PC-3 (cell line): Measurements from ENCODE around the gene RWDD3. TPM values are rescaled to one million over a fixed set of nuclear protein-coding genes. Genes with fewer than 3 reads are reported as not detected.

Experiments used
- ATAC-seq: fragments of 200-7000 bp; cut with Tn5 transposase; 2 replicates; pipeline ENCODE4 v1.9.1; 2020; ENCODE audit warnings: mild to moderate bottlenecking, moderate library complexity
- BruUV-seq: library from RNA; stranded (reverse); fragments of 400-500 nt; replicated peaks from 2 replicates; lab custom pipeline; 2021; lab: Mats Ljungman, UMichigan
- CTCF ChIA-PET: fragments of 300-600 bp; sonication (Branson Sonifier 250); formaldehyde crosslinking; loops from one replicate; lab custom pipeline; 2022; ENCODE audit warnings: antibody characterized with exemption; lab: Charles Lee
- POLR2A ChIA-PET: fragments of 300-600 bp; sonication (Branson Sonifier 250); formaldehyde crosslinking; loops from one replicate; lab custom pipeline; 2022; ENCODE audit warnings: antibody characterized with exemption; ENCODE audit not compliant: unreplicated experiment; lab: Charles Lee
- DNase-seq: peaks from one replicate; pipeline ENCODE4 v3.0.0-alpha.2; 2015
- H2AFZ ChIP-seq: fragments of 300-600 bp; sonication (generic); 2 replicates; pipeline ENCODE4 v1.6.0; 2016; ENCODE audit warnings: antibody characterized with exemption, low read length
- H3F3A ChIP-seq: fragments of 300-600 bp; sonication (generic); one replicate; pipeline ENCODE4 v1.6.0; 2017; ENCODE audit warnings: antibody characterized with exemption, low read length, control low read depth, mild to moderate bottlenecking; ENCODE audit not compliant: unreplicated experiment
- H3K27ac ChIP-seq: fragments of 300-600 bp; sonication (generic); 2 replicates; pipeline ENCODE4 v1.5.1; 2016; ENCODE audit warnings: mild to moderate bottlenecking, low read length
- H3K27me3 ChIP-seq: fragments of 300-600 bp; sonication (generic); 2 replicates; pipeline ENCODE4 v1.6.1; 2016; ENCODE audit warnings: low read length, mixed read lengths
- H3K36me3 ChIP-seq: fragments of 300-600 bp; sonication (generic); 2 replicates; pipeline ENCODE4 v1.6.1; 2016; ENCODE audit warnings: low read depth, mixed run types, low read length, mixed read lengths
- H3K4me1 ChIP-seq: fragments of 300-600 bp; sonication (generic); 2 replicates; pipeline ENCODE4 v1.5.1; 2016; ENCODE audit warnings: low read length; ENCODE audit not compliant: insufficient read depth
- H3K4me2 ChIP-seq: fragments of 300-600 bp; sonication (generic); 2 replicates; pipeline ENCODE4 v1.6.0; 2016; ENCODE audit warnings: low read length
- H3K4me3 ChIP-seq: fragments of 300-600 bp; sonication (generic); 2 replicates; pipeline ENCODE4 v1.5.1; 2016; ENCODE audit warnings: mild to moderate bottlenecking, low read length, mixed read lengths
- H3K79me2 ChIP-seq: fragments of 300-600 bp; sonication (generic); 2 replicates; pipeline ENCODE4 v1.6.1; 2017; ENCODE audit warnings: low read length, mixed read lengths
- H3K9ac ChIP-seq: fragments of 300-600 bp; sonication (generic); 2 replicates; pipeline ENCODE4 v1.6.0; 2016; ENCODE audit warnings: mild to moderate bottlenecking, low read length
- H3K9me2 ChIP-seq: fragments of 300-600 bp; sonication (generic); replicated peaks from 2 replicates; pipeline ENCODE4 v1.6.1; 2016; ENCODE audit warnings: mixed run types, low read length, mixed read lengths
- H3K9me3 ChIP-seq: fragments of 300-600 bp; sonication (generic); 2 replicates; pipeline ENCODE4 v1.6.1; 2016; ENCODE audit warnings: low read length, mixed read lengths
- H4K20me1 ChIP-seq: fragments of 300-600 bp; sonication (generic); 2 replicates; pipeline ENCODE4 v1.6.1; 2016; ENCODE audit warnings: low read length, mixed read lengths
- CTCF ChIP-seq: fragments of 300-600 bp; sonication (generic); conservative IDR thresholded peaks from 2 replicates; pipeline ENCODE4 v1.5.1; 2017; ENCODE audit warnings: antibody characterized with exemption, low read depth, mild to moderate bottlenecking, low read length
- EZH2 ChIP-seq: fragments of 300-600 bp; sonication (generic); IDR thresholded peaks from one replicate; pipeline ENCODE4 v1.6.1; 2017; ENCODE audit warnings: antibody characterized with exemption, mild to moderate bottlenecking, low read length; ENCODE audit not compliant: unreplicated experiment
- EZH2phosphoT487 ChIP-seq: fragments of 300-600 bp; sonication (generic); IDR thresholded peaks from 2 replicates; pipeline ENCODE4 v1.6.1; 2018; ENCODE audit warnings: mild to moderate bottlenecking, antibody characterized with exemption, low read length, borderline replicate concordance
- intact Hi-C: fragments of 100-400 bp; cut with micrococcal nuclease; formaldehyde crosslinking; loops from 2 replicates; pipeline ENCODE4 v1.9.0; 2023
- total RNA-seq: library from RNA; depleted of rRNA; stranded (reverse); fragments of >200 nt; gene quantifications from 2 replicates; pipeline ENCODE4 v1.2.3, GENCODE V29; 2014

The RWDD3 gene
- total RNA-seq, 1 experiment from 2014 or later: 10.4 TPM

GRCh38 chr1:95209291-95209690 is 24.7 kb upstream of the RWDD3 start:
- Histone ChIP-seq H3F3A (no peaks in the 10 kb centered on the region), H3K9me2 (no peaks in the 10 kb centered on the region), H3K4me3 (no peak overlapping the region), H3K79me2 (no peaks in the 10 kb centered on the region), H3K9me3 (no peaks in the 10 kb centered on the region), H3K36me3 (no peaks in the 10 kb centered on the region), H3K9ac (no peak overlapping the region), H3K27me3 (no peaks in the 10 kb centered on the region), H2AFZ (no peak overlapping the region), H3K4me2 (no peak overlapping the region), H4K20me1 (no peaks in the 10 kb centered on the region), H3K4me1 (0 out of 2 replicates have a peak, but pooled peaks cover 3% of the 10 kb centered on the region), H3K27ac (no peak overlapping the region)
- intact Hi-C loops: no loop called here
- no peak for DNase-seq
- no peak for ATAC-seq
- BruUV-seq: no TSS peak
- ChIA-PET POLR2A (no interaction called here), CTCF (no interaction called here)
- TF ChIP-seq EZH2 (no peak), EZH2phosphoT487 (no peak), CTCF (no peak)

- POLR2A ChIA-PET: no interaction called here
- CTCF ChIA-PET: no interaction called here
- ATAC-seq (no peak), DNase-seq (no peak)
- no TSS peak for BruUV-seq
- Histone ChIP-seq H3K27me3 (no peaks in the 10 kb centered on the region), H3K4me1 (no peaks in the 10 kb centered on the region), H4K20me1 (no peaks in the 10 kb centered on the region), H3K9me3 (no peaks in the 10 kb centered on the region), H3K4me2 (no peak overlapping the region), H2AFZ (no peak overlapping the region), H3F3A (no peaks in the 10 kb centered on the region), H3K4me3 (no peak overlapping the region), H3K9ac (no peak overlapping the region), H3K36me3 (no peaks in the 10 kb centered on the region), H3K79me2 (no peaks in the 10 kb centered on the region), H3K9me2 (no peaks in the 10 kb centered on the region), H3K27ac (no peak overlapping the region)
- TF ChIP-seq EZH2 (no peak), CTCF (no peak), EZH2phosphoT487 (no peak)
- intact Hi-C loops: no loop called here
Measured at GRCh38 chr1:95216292-95216990, 17.6 kb upstream of the RWDD3 start.

GRCh38 chr1:95217371-95217770 is 16.6 kb upstream of the RWDD3 start:
- intact Hi-C loops: no loop called here
- Histone ChIP-seq H4K20me1 (no peaks in the 10 kb centered on the region), H3K4me2 (no peak overlapping the region), H3K9me3 (no peaks in the 10 kb centered on the region), H3K79me2 (no peaks in the 10 kb centered on the region), H3K9ac (no peak overlapping the region), H3K4me3 (no peak overlapping the region), H3K4me1 (no peaks in the 10 kb centered on the region), H3K27me3 (no peaks in the 10 kb centered on the region), H3F3A (no peaks in the 10 kb centered on the region), H3K27ac (no peak overlapping the region), H3K9me2 (no peaks in the 10 kb centered on the region), H3K36me3 (no peaks in the 10 kb centered on the region), H2AFZ (no peak overlapping the region)
- ChIA-PET CTCF (interaction anchor here (0.5 kb wide), 1 partner anchor 16 kb away, joined by 5 read pairs; no protein-coding TSS in a partner anchor), POLR2A (no interaction called here)
- DNase-seq (no peak), ATAC-seq (no peak)
- no TSS peak for BruUV-seq
- TF ChIP-seq CTCF (no peak), EZH2phosphoT487 (no peak), EZH2 (no peak)
